ENCODE results near the gene ZBTB40. TPM values are rescaled to one million over a fixed set of nuclear protein-coding genes. Genes with fewer than 3 reads are reported as not detected.

The ZBTB40 gene
- total RNA-seq, 4 donors from 2014 or later, result 13.2 to 19.9 (median 17.8) TPM

GRCh38 chr1:22550021-22550420, 98.4 kb downstream of the ZBTB40 start:
- ATAC-seq (ENCODE audit: low FRiP score) (no peak), DNase-seq (ENCODE audit: low spot score) (no peak)
- no peak for TF ChIP-seq CTCF (IDR thresholded peaks at IDR 0.05)

- TF ChIP-seq CTCF (IDR thresholded peaks at IDR 0.05), result no peak
- ATAC-seq (ENCODE audit: low FRiP score), result no peak
- DNase-seq (ENCODE audit: low spot score), result no peak
Observed at GRCh38 chr1:22551591-22551990, 99.9 kb downstream of the ZBTB40 start.

GRCh38 chr1:22552021-22552420, 100.4 kb downstream of the ZBTB40 start:
- ATAC-seq (ENCODE audit: low FRiP score) (no peak), DNase-seq (ENCODE audit: low spot score) (no peak)
- no peak for TF ChIP-seq CTCF (IDR thresholded peaks at IDR 0.05)

DNA sequence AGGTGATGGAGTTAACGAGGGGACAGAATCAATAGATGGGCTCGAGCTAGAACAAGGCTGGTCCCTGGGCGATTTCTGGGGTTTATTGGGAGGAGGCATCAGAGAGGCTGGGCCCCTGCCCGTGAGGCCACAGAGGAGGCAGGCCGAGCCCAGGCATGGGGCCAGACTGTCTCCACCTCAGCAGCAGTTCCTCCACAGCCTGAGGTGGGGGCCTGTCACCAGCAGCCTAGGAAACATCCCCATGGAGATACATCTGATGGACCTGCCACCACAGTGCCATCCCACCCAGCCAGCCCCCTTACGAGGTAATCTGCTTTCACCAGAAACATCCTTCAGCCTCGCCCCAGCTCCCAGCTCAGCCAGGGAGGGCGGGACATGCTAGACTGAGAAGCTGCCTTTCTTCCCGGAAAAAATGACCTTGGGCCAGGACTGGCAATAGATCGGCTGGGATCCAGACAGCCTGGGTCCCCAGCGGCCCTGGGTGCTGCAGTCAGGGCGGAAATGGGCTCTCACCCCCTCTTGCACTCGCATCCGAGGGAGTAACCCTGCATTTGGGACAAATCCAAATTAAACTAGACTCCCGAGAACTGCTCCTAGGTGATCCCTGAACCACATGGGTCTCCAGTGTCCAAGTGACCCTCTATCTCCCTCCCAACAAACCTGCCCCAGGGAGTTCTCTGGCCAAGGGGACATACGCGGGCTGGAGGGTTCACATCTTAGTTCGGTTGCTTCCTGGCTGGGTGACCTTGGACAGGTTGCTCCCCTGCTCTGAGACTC, 101.6 kb downstream of the ZBTB40 start:
- no peak for ATAC-seq (ENCODE audit: low FRiP score)
- no peak for DNase-seq (ENCODE audit: low spot score)
- no peak for TF ChIP-seq CTCF (IDR thresholded peaks at IDR 0.05)

DNA sequence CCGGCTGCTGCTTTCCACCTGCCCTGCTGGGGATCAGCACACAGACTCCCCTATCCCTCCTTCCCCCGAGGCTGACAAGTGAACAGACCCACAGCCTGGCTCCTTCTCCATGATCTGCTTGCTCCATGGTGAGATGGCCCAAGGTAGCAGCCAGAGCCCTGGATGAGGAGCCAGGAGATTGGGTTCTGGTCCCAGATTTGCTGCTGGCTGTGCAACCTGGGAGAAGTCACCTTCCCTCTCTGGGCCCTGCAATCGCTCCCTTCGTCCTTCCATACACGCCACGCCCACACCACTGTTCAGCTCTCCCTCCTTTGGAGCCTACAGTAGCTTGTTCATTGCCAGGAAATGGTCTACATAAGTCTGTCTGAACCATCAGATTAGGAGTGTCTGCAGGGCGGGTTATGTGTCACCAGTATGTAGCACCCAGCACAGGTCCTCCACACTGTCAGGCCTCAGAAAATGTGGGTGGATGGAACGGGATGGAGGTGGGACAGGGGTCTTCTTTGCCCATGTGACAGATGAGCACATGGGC, 102.4 kb downstream of the ZBTB40 start:
- DNase-seq (ENCODE audit: low spot score), result no peak
- no peak for ATAC-seq (ENCODE audit: low FRiP score)
- no peak for TF ChIP-seq CTCF (IDR thresholded peaks at IDR 0.05)

- TF ChIP-seq CTCF (IDR thresholded peaks at IDR 0.05), result no peak
- ATAC-seq (ENCODE audit: low FRiP score), result no peak
Observed at GRCh38 chr1:22555371-22555656, 103.7 kb downstream of the ZBTB40 start.

More at GRCh38 chr1:22555371-22555656, 103.7 kb downstream of the ZBTB40 start:
- DNase-seq (ENCODE audit: low spot score), result no peak

Data from omental fat pad (tissue), 4 donors.